ENCODE data around the gene HDGFL3. TPM values are rescaled to one million over a fixed set of nuclear protein-coding genes. Genes with fewer than 3 reads are reported as not detected.
"Not testable (repeated sequence)": the region's sequence is repeated elsewhere in the genome, so short reads cannot be mapped to it uniquely, and the experiment has no call there.

HDGFL3 gene
- total and polyA plus RNA-seq, 2 donors: 34.1 to 42.9 TPM

DNA sequence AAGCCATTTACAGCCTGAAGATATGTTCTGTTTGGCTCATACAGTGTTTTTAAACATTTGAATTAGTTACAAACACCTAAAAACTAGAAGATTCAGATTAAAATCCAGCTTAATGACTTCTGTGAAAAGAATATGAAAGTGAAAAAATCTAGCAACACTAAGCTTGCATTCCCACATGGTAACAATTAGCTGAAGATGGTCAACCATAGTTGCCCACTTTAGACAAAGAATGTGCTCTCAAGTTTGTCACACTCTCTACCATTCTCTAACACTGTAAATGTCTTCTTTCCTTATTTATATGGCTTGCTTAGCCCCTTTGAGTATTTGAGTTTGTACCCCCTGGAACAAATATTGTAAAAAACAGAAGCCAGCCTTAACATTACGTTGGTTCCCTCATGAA, 32.7 kb downstream of the HDGFL3 start:
- no peak for DNase-seq (ENCODE audit: extremely low spot score)
- Histone ChIP-seq H3K4me1 (ENCODE audit: insufficient read depth) (no peaks in the 10 kb centered on the region), H3K27ac (ENCODE audit: low read depth) (no peak overlapping the region), H3K36me3 (ENCODE audit: insufficient read depth) (no peaks in the 10 kb centered on the region), H3K4me3 (ENCODE audit: low read depth, low read length) (no peak overlapping the region)
- 96% methylated on average over 1 of the region's 1 CpG for WGBS

DNA sequence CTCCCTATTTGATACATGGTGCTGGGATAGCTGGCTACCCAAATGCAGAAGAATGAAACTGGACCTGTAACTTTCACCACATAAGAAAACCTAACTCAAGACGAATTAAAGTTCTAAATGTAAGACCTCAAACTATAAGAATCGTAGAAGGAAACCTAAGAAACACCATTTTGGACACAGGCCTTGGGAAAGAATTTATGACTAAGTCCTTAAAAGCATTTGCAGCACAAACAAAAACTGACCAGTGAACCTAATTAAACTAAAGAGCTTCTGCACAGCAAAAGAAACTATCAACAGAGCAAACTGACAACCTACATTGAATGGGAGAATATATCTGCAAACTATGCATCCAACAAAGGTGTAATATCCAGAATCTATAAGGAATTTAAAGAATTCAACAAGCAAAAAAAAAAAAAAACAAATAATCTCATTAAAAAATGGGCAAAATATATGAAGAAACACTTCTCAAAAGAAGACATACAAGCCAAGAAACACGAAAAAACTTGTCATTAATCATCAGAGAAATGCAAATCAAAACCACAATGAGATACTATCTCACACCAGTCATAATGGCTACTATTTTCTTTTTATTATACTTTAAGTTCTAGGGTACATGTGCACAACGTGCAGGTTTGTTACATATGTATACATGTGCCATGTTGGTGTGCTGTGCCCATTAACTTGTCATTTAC, 37.0 kb downstream of the HDGFL3 start:
- DNase-seq (ENCODE audit: extremely low spot score): no peak
- WGBS: 86% methylated on average over 4 of the region's 4 CpGs
- no peaks in the 10 kb centered on the region for H3K4me1 ChIP-seq (ENCODE audit: insufficient read depth)

DNA sequence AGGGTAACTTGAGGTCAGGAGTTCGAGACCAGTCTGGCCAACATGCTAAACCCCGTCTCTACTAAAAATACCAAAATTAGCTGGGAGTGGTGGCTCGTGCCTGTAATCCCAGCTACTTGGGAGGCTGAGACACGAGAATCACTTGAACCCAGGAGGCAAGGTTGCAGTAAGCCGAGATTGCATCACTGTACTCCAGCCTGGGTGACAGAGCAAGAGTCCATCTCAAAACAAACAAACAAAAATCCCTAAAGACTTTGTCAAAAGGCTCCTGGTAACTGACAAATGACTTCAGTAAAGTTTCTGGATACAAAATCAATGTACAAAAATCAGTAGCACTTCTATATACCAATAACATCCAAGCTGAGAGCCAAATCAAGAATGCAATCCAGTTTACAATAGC, 38.0 kb downstream of the HDGFL3 start:
- DNase-seq (ENCODE audit: extremely low spot score); H3K27ac ChIP-seq (ENCODE audit: low read depth); H3K4me1 ChIP-seq (ENCODE audit: insufficient read depth); H3K36me3 ChIP-seq (ENCODE audit: insufficient read depth); H3K4me3 ChIP-seq (ENCODE audit: low read depth, low read length): not testable (repeated sequence)
- 97% methylated on average over 5 of the region's 5 CpGs for WGBS

More for the DNA sequence above, 37.0 kb downstream of the HDGFL3 start:
- Histone ChIP-seq H3K4me3 (ENCODE audit: low read depth, low read length) (no peak overlapping the region), H3K27ac (ENCODE audit: low read depth) (no peak overlapping the region), H3K36me3 (ENCODE audit: insufficient read depth) (no peaks in the 10 kb centered on the region)

DNA sequence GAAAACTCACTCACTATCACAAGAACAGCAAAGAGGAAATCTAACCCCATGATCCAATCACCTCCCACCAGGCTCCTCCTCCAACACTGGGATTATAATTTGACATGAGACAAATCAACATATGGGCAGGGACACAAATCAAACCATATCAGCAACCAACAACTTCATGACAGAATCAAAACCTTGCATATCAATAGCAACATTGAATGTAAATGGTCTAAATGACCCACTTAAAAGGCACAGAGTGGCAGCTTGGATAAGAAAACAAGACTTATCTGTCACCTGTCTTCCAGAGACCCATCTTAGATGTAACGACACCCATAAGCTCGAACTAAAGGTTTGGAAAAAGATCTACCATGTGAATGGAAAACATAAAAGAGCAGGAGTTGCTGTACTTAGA, 40.8 kb downstream of the HDGFL3 start:
- H3K4me3 ChIP-seq (ENCODE audit: low read depth, low read length): no peak overlapping the region
- H3K27ac ChIP-seq (ENCODE audit: low read depth): no peak overlapping the region
- H3K4me1 ChIP-seq (ENCODE audit: insufficient read depth): no peaks in the 10 kb centered on the region
- no peak for DNase-seq (ENCODE audit: extremely low spot score)
- no peaks in the 10 kb centered on the region for H3K36me3 ChIP-seq (ENCODE audit: insufficient read depth)
- WGBS: 94% methylated on average over 2 of the region's 2 CpGs

DNA sequence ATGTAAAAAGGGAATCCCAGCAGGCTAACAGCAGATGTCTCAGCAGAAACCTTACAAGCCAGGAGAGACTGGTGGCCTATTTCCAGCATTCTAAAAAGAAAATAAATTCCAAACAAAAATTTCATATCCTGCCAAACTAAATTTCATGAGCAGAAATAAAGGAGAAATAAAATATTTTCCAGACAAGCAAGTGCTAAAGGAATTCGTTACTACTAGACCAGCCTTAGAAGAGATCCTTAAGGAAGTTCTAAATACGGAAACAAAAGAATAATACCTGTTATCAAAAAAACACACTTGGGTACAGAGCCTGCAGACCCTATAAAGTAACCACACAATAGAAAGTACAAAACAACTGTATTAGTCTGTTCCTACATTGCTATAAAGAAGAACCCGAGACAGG, 41.4 kb downstream of the HDGFL3 start:
- 91% methylated on average over 3 of the region's 3 CpGs for WGBS
- H3K36me3 ChIP-seq (ENCODE audit: insufficient read depth): no peaks in the 10 kb centered on the region
- no peak for DNase-seq (ENCODE audit: extremely low spot score)
- no peak overlapping the region for H3K27ac ChIP-seq (ENCODE audit: low read depth)
- no peak overlapping the region for H3K4me3 ChIP-seq (ENCODE audit: low read depth, low read length)
- H3K4me1 ChIP-seq (ENCODE audit: insufficient read depth): no peaks in the 10 kb centered on the region

DNA sequence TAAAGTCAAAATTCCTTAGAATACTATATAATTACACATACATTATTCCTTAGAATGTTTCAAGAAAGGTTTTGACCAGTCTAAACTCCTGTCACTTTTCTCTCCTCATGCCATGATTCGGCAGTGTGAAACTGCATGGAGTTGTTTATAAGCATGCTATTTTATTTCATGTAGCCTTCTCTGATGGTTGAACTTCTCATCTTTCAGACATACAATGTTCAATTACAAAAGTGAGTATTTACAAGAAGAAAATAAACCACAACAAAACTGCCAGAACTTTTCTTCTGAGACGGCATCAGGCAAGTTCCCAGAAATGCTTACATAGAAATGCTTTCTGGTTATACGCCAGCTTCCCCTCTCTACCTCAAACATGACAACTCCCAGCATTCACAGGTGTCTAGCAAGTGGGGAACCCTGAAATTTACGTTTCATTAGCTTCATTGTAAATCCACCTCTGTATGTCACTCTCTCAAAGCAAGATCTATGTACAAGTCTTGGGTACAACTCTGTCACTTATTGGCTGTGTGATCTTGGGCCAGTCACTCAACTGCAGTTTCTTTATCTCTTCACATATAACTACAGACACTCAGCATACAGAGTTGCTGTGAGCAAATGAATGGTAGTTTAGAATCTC, 42.7 kb downstream of the HDGFL3 start:
- DNase-seq (ENCODE audit: extremely low spot score): no peak
- 92% methylated on average over 4 of the region's 4 CpGs for WGBS

DNA sequence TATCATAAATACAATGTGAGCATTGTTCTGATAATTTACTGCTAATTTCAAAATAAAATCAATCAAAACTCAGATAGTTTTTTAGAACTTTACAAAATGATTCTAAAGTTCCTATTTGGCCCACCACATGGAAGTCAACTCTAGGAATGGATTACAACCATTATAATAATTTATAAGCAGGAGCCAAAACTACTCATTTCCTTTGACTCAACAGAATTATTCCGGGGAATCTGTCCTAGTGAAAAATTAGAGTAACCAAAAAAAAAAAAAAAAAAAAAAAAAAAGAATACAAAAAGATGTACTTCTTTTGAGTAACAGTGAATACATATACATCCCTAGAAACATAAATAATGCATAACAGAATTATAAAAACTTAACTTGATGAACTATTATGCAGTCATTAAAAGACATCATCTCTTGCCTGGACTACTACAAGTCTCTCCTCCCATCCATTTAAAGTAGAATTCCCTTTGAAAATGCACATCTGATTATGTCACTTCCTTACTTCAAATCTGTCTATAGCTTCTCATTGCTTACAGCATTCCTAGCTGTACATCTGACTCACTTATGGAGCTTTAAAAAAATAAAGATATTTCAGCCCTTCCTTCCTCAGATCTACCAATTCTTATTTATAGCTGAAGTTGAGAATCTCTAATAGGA, 43.4 kb downstream of the HDGFL3 start:
- Histone ChIP-seq H3K4me3 (ENCODE audit: low read depth, low read length) (no peak overlapping the region), H3K4me1 (ENCODE audit: insufficient read depth) (no peaks in the 10 kb centered on the region), H3K27ac (ENCODE audit: low read depth) (no peak overlapping the region), H3K36me3 (ENCODE audit: insufficient read depth) (peaks cover under 1% of the 10 kb centered on the region)
- 88% methylated on average over 1 of the region's 1 CpG for WGBS
- DNase-seq (ENCODE audit: extremely low spot score): no peak

More for the DNA sequence above, 42.7 kb downstream of the HDGFL3 start:
- Histone ChIP-seq H3K4me1 (ENCODE audit: insufficient read depth) (no peaks in the 10 kb centered on the region), H3K27ac (ENCODE audit: low read depth) (no peak overlapping the region), H3K36me3 (ENCODE audit: insufficient read depth) (no peaks in the 10 kb centered on the region), H3K4me3 (ENCODE audit: low read depth, low read length) (no peak overlapping the region)

DNA sequence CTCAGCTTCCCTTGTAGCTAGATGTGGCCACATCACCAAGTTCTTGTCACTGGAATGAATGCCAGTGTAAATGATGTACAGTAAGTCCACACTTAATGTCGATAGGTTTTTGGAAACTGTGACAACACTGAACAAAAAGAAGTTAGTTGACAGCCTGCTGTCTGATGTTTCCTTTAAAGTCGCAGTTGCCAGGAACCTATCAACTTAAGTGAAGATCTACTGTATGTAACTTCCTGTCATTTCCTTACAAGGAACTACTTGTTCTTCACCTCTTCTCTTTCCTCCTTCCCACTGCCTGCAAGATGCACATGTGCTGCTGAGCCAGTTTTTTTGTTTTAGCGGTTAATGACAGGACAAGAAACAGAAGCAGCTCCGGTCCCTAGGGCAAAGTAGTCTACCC, 44.6 kb downstream of the HDGFL3 start:
- DNase-seq (ENCODE audit: extremely low spot score): no peak
- WGBS: 87% methylated on average over 4 of the region's 4 CpGs
- peaks cover 2% of the 10 kb centered on the region for H3K36me3 ChIP-seq (ENCODE audit: insufficient read depth)

DNA sequence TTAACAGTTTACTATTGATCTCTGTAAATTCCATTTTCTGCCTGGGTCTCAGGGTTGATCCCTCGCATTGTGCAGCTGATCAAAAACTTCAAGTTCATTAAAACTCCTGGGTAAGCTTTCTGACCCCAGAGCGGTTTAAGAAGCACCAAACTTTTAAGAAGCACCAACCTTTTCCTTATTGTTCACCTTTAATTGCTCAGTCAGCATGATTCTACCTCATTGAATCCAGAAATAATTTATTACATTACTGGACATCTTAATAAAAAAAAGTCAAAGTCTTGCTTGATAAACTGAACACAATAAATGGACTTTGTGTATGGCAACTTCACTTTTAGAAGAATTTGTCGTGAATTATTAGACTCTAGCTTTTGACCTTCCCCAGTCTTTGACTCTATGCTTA, 46.9 kb downstream of the HDGFL3 start:
- Histone ChIP-seq H3K4me3 (ENCODE audit: low read depth, low read length) (no peak overlapping the region), H3K27ac (ENCODE audit: low read depth) (no peak overlapping the region), H3K36me3 (ENCODE audit: insufficient read depth) (peaks cover 2% of the 10 kb centered on the region), H3K4me1 (ENCODE audit: insufficient read depth) (no peaks in the 10 kb centered on the region)
- no peak for DNase-seq (ENCODE audit: extremely low spot score)
- 98% methylated on average over 3 of the region's 3 CpGs for WGBS

More for the DNA sequence above, 44.6 kb downstream of the HDGFL3 start:
- H3K27ac ChIP-seq (ENCODE audit: low read depth): no peak overlapping the region
- H3K4me1 ChIP-seq (ENCODE audit: insufficient read depth): no peaks in the 10 kb centered on the region
- H3K4me3 ChIP-seq (ENCODE audit: low read depth, low read length): no peak overlapping the region

DNA sequence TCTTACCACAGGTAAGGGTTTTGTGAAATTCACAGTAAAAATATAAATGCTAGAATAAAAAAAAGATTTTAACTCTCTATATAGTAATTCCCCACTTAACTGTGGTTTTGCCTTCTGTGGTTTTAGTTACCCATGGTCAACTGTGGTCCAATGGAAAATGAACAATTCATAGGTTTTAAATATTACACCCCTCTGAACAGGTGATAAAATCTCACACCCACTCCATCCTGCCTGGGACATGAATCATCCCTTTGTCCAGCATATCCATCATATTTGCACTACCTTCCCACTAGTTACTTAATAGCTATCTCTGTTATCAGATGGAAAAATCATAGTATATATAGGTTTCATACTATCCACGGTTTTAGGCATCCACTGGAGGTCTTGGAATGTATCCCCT, 49.2 kb downstream of the HDGFL3 start:
- Histone ChIP-seq H3K4me1 (ENCODE audit: insufficient read depth) (no peaks in the 10 kb centered on the region), H3K36me3 (ENCODE audit: insufficient read depth) (peaks cover 2% of the 10 kb centered on the region), H3K27ac (ENCODE audit: low read depth) (no peak overlapping the region), H3K4me3 (ENCODE audit: low read depth, low read length) (no peak overlapping the region)
- WGBS: 79% methylated on average over 1 of the region's 1 CpG
- no peak for DNase-seq (ENCODE audit: extremely low spot score)

DNA sequence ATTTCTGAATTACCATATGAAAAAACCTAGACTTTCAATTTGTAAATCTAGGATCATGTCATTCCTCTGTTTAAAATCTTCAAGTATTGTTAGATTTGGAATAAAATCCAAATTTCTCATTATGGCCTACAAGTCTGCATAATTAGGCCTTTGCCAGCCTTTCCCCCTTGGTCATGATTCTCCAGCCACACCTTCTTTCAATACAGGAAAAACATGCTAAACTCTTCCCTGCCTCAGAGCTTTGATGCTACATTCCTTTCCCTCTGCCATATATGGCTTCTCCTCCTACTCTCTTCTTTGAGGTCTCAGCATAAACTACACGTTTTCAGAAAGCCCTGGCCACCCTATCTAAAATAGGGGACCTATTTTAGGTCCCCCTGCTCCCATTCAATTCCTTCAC, 51.7 kb downstream of the HDGFL3 start:
- Histone ChIP-seq H3K36me3 (ENCODE audit: insufficient read depth) (peaks cover 2% of the 10 kb centered on the region), H3K4me3 (ENCODE audit: low read depth, low read length) (no peak overlapping the region), H3K27ac (ENCODE audit: low read depth) (no peak overlapping the region), H3K4me1 (ENCODE audit: insufficient read depth) (no peaks in the 10 kb centered on the region)
- DNase-seq (ENCODE audit: extremely low spot score): no peak
- WGBS: 52% methylated on average over 1 of the region's 1 CpG

DNA sequence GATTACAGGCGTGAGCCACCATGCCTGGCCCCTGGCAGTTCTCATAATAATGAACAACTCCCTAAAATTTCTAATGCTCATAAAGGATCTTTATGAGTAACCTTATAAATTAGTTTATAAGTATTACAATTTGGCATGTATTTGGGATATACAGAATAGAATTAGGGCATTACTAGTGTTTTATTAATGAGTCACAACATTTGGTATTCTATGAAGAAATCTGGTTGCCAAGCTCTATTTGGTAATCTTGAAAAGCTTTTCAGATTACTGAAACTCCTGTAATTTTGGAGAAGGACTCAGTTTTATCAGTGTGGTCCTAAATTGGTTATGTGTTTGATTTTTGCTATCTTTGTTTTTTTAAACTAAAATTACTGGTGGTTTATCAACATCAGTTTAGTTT, 54.3 kb downstream of the HDGFL3 start:
- no peak for DNase-seq (ENCODE audit: extremely low spot score)
- no peak overlapping the region for H3K4me3 ChIP-seq (ENCODE audit: low read depth, low read length)
- H3K4me1 ChIP-seq (ENCODE audit: insufficient read depth): no peaks in the 10 kb centered on the region
- peaks cover 3% of the 10 kb centered on the region for H3K36me3 ChIP-seq (ENCODE audit: insufficient read depth)
- H3K27ac ChIP-seq (ENCODE audit: low read depth): no peak overlapping the region
- WGBS: 94% methylated on average over 1 of the region's 1 CpG

DNA sequence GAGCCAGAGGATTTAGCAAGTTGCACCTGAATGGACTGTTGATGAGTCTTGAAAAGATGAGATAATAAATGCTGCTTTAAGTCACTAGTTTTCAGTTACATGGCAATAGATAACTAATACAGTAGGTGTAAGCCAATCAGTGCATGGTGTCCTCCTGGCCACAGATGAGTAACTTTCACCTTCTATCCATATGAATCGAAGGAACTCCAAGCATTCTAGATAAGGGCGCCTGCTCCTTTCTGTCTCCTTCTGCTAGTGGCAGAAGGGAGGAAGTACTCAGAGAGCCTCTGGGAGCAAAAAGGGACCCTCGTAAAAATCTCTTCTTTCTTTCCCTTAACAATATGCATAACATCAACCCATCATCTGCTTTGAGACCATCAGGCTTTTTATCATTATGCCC, 62.9 kb downstream of the HDGFL3 start:
- DNase-seq (ENCODE audit: extremely low spot score): no peak
- 87% methylated on average over 3 of the region's 3 CpGs for WGBS
- Histone ChIP-seq H3K36me3 (ENCODE audit: insufficient read depth) (peaks cover 6% of the 10 kb centered on the region), H3K4me3 (ENCODE audit: low read depth, low read length) (no peak overlapping the region), H3K27ac (ENCODE audit: low read depth) (no peak overlapping the region), H3K4me1 (ENCODE audit: insufficient read depth) (no peaks in the 10 kb centered on the region)

DNA sequence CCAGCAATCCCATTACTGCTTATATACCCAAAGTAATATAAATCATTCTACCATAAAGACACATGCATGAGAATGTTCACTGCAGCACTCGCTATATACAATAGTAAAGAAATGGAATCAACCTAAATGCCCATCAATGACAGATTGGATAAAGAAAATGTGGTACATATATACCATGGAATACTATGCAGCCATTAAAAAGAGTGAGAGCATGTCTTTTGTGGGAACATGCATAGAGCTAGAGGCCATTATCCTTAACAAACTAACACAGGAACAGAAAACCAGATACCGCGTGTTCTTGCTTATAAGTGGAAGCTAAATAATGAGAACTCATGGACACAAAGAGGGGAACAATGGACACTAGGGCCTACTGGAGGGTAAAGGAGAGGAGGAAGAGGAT, 65.5 kb downstream of the HDGFL3 start:
- not testable (repeated sequence) for DNase-seq (ENCODE audit: extremely low spot score); H3K27ac ChIP-seq (ENCODE audit: low read depth); H3K4me3 ChIP-seq (ENCODE audit: low read depth, low read length); H3K4me1 ChIP-seq (ENCODE audit: insufficient read depth); H3K36me3 ChIP-seq (ENCODE audit: insufficient read depth)
- WGBS: 98% methylated on average over 3 of the region's 3 CpGs

Data from urinary bladder (tissue), 4 donors.